Colonic mucosa (tissue), 4 donors: ENCODE results near the gene RSF1. TPM values are rescaled to one million over a fixed set of nuclear protein-coding genes. Genes with fewer than 3 reads are reported as not detected.
A peak's percentile ranks its signal among the peaks of the same experiment; 100 is the strongest.
"Not testable (repeated sequence)": the region's sequence is repeated elsewhere in the genome, so short reads cannot be mapped to it uniquely, and the experiment has no call there.

ENCODE experiments used
- DNase-seq: peaks from one replicate; pipeline ENCODE4 v3.0.0-alpha.2; 2020
- H3K27ac ChIP-seq: fragments of 200-600 bp; one replicate; pipeline ENCODE4 v1.8.0; 2021
- H3K27me3 ChIP-seq: fragments of 200-600 bp; one replicate; pipeline ENCODE4 v1.8.0; 2021
- H3K36me3 ChIP-seq: fragments of 200-600 bp; one replicate; pipeline ENCODE4 v1.8.0; 2021
- H3K4me1 ChIP-seq: fragments of 200-600 bp; one replicate; pipeline ENCODE4 v1.8.0; 2021; ENCODE audit warnings: mild to moderate bottlenecking
- H3K4me3 ChIP-seq: fragments of 200-600 bp; one replicate; pipeline ENCODE4 v1.8.0; 2021
- H3K9ac ChIP-seq, 2 donors: one replicate each; pipeline ENCODE4 v1.7.0; 2013; ENCODE audit warnings: control low read depth in 2 of 2, low read depth in 2 of 2, low read length in 2 of 2
- H3K9me3 ChIP-seq: fragments of 200-600 bp; one replicate; pipeline ENCODE4 v1.8.0; 2021
- intact Hi-C: fragments of 100-400 bp; cut with DNase I; formaldehyde crosslinking; loops from one replicate; pipeline ENCODE4 v1.14.1; 2022
- total RNA-seq, 2 donors: library from RNA; stranded (reverse); fragmentation: NEBNext Ultra II Directional in 1 of 2; extraction: Animal tissue kit (Norgen Biotek cat#: 25700) in 1 of 2; gene quantifications; one replicate each; pipeline ENCODE4 v1.2.1, GENCODE V29; 2021
- TF ChIP-seq, protein P1 (sequence below): fragments of 200-600 bp; IDR thresholded peaks from one replicate; pipeline ENCODE4 v1.8.0; 2022; ENCODE audit warnings: antibody characterized with exemption, mild to moderate bottlenecking
- donor health status: healthy.
- donor health status: DM: no; HTN: no; CAD: no.
- donor health status: DM: no; HTN: no; CAD: no.

RSF1 gene
- total RNA-seq, 2 donors from 2014 or later, result 36.7 to 68.2 TPM

GRCh38 chr11:77644887-77645286 lies 175.6 kb downstream of the RSF1 start:
- H3K36me3 ChIP-seq, result no peaks in the 10 kb centered on the region
- intact Hi-C loops, result no loop called here
- TF ChIP-seq, protein P1, sequence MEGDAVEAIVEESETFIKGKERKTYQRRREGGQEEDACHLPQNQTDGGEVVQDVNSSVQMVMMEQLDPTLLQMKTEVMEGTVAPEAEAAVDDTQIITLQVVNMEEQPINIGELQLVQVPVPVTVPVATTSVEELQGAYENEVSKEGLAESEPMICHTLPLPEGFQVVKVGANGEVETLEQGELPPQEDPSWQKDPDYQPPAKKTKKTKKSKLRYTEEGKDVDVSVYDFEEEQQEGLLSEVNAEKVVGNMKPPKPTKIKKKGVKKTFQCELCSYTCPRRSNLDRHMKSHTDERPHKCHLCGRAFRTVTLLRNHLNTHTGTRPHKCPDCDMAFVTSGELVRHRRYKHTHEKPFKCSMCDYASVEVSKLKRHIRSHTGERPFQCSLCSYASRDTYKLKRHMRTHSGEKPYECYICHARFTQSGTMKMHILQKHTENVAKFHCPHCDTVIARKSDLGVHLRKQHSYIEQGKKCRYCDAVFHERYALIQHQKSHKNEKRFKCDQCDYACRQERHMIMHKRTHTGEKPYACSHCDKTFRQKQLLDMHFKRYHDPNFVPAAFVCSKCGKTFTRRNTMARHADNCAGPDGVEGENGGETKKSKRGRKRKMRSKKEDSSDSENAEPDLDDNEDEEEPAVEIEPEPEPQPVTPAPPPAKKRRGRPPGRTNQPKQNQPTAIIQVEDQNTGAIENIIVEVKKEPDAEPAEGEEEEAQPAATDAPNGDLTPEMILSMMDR, result no peak
- H3K4me3 ChIP-seq, result no peak overlapping the region
- no peak for DNase-seq
- no peak overlapping the region for H3K9ac ChIP-seq
- H3K27ac ChIP-seq, result no peak overlapping the region
- H3K27me3 ChIP-seq, result no peaks in the 10 kb centered on the region
- no peaks in the 10 kb centered on the region for H3K4me1 ChIP-seq
- no peaks in the 10 kb centered on the region for H3K9me3 ChIP-seq

DNA sequence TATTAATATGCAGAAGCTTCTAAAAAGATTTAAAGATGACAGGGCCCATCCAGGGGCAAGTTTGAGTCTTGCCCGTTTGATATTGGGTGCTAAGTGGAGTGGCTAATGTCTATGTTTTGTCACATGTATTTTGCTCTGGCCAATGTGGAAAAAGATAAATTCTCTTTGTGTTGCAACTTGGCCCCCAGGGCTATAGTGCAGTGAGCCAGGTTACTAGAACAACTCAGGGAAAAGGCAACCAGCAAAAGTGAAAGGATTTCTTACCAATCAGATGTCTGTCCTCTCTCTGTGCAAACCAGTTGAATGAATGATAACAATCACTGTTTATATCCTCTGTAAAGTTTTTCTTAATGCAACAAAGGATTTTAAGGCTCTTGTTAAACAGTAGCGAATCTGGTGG lies 178.3 kb downstream of the RSF1 start:
- no peaks in the 10 kb centered on the region for H3K4me1 ChIP-seq
- no peak overlapping the region for H3K4me3 ChIP-seq
- H3K27ac ChIP-seq, result no peak overlapping the region
- no peaks in the 10 kb centered on the region for H3K27me3 ChIP-seq
- intact Hi-C loops, result no loop called here
- H3K36me3 ChIP-seq, result no peaks in the 10 kb centered on the region
- no peak overlapping the region for H3K9ac ChIP-seq
- TF ChIP-seq, protein P1, result no peak
- no peak for DNase-seq
- H3K9me3 ChIP-seq, result no peaks in the 10 kb centered on the region

- intact Hi-C loops, result no loop called here
- H3K27ac ChIP-seq, result peak within 1 kb of the TSS; percentile 26
- peaks cover 7% of the 10 kb centered on the region for H3K4me1 ChIP-seq
- TF ChIP-seq, protein P1, result no peak
- peak within 1 kb of the TSS; percentile 59 for H3K4me3 ChIP-seq
- no peaks in the 10 kb centered on the region for H3K36me3 ChIP-seq
- H3K9me3 ChIP-seq, result no peaks in the 10 kb centered on the region
- peak within 1 kb of the TSS; percentile 65 to 86 for H3K9ac ChIP-seq
- no peaks in the 10 kb centered on the region for H3K27me3 ChIP-seq
- DNase-seq, result peak; percentile 93
These were observed 183.0 kb downstream of the RSF1 start, which contains the start of gene CLNS1A for GRCh38 chr11:77637345-77638165. Gene CLNS1A, minus strand, starts transcription at chr11:77637794. Its CDS starts 80 bp downstream, at chr11:77637714.

DNA sequence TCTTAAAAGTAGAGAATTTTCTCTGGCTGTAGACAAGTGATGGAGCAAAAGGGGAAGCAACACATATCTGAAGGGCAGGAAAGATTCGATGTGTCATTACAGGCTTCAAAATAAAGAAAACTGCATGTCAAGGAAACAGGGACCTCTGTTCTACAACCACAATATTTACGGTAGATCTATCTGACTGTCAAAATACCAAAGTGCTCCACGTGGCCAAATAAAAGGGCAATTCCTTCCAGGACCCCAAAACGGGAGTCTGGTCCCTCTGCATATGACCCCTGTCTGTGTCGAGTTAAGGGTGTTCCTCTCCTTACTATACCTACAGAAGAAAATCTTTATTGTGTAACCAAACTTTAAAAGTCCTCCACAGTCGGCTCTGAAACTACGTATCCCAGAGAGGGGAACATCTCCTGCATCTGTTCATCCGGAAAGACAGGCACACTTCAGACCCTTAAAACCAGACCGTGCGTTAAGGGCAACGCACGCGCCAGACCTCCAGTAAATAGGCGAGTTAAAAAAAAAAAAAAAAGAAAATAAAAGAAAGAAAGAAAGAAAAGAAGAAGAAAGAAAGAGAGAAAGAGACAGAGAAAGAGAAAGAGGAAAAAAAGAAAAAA lies 183.7 kb downstream of the RSF1 start:
- no peaks in the 10 kb centered on the region for H3K36me3 ChIP-seq
- no peaks in the 10 kb centered on the region for H3K9me3 ChIP-seq
- peak overlapping the region; percentile 65 to 86 for H3K9ac ChIP-seq
- TF ChIP-seq, protein P1, result no peak
- H3K27ac ChIP-seq, result peak overlapping the region; percentile 26
- no peaks in the 10 kb centered on the region for H3K27me3 ChIP-seq
- peaks cover 7% of the 10 kb centered on the region for H3K4me1 ChIP-seq
- intact Hi-C loops, result no loop called here
- peak overlapping the region; percentile 59 for H3K4me3 ChIP-seq
- DNase-seq, result no peak

GRCh38 chr11:77633926-77634325 lies 186.6 kb downstream of the RSF1 start:
- intact Hi-C loops, H3K4me1 ChIP-seq, H3K27ac ChIP-seq, H3K9me3 ChIP-seq, H3K27me3 ChIP-seq, H3K4me3 ChIP-seq, H3K36me3 ChIP-seq, DNase-seq, H3K9ac ChIP-seq: not testable (repeated sequence)
